HepG2 (cell line): Measurements from ENCODE around the gene ZMIZ1. TPM values are rescaled to one million over a fixed set of nuclear protein-coding genes. Genes with fewer than 3 reads are reported as not detected.

Experiments
- ASH2L ChIP-seq: fragments of 300-600, 200-600 bp; sonication (generic); IDR thresholded peaks from 2 replicates; pipeline ENCODE4 v1.7.0; 2017; ENCODE audit warnings: low read depth, mild to moderate bottlenecking, moderate library complexity, mixed read lengths, low read length; ENCODE audit not compliant: insufficient read length
- CREM ChIP-seq, 2 experiments: sonication (generic) in 1 of 2; formaldehyde crosslinking in 1 of 2; IDR thresholded peaks; 2 replicates each; pipeline versions ENCODE4 v1.4.0 to v1.6.1; 2016 to 2020; ENCODE audit warnings: antibody characterized with exemption in 1 of 2, mild to moderate bottlenecking in 1 of 2, missing genetic modification reagents in 1 of 2
- FOXC1 ChIP-seq: sonication (generic); formaldehyde crosslinking; IDR thresholded peaks from 2 replicates; pipeline ENCODE4 v1.8.0; 2022; ENCODE audit warnings: mild to moderate bottlenecking, missing genetic modification reagents, borderline replicate concordance
- IKZF1 ChIP-seq: fragments of 450-650 bp; IDR thresholded peaks from 2 replicates; pipeline ENCODE4 v1.7.1; 2016
- MBD4 ChIP-seq: IDR thresholded peaks from 2 replicates; pipeline ENCODE4 v1.6.1; 2012; ENCODE audit warnings: low read length, inconsistent platforms, borderline replicate concordance
- MEIS1 ChIP-seq: sonication (generic); formaldehyde crosslinking; IDR thresholded peaks from 2 replicates; pipeline ENCODE4 v1.9.0; 2021; ENCODE audit warnings: mild to moderate bottlenecking, missing genetic modification reagents, moderate library complexity, borderline replicate concordance
- MXD4 ChIP-seq: IDR thresholded peaks from 2 replicates; pipeline ENCODE4 v1.6.1; 2016; ENCODE audit warnings: mild to moderate bottlenecking, missing biosample characterization, missing genetic modification reagents
- SOX5 ChIP-seq: IDR thresholded peaks from 2 replicates; pipeline ENCODE4 v1.6.1; 2016; ENCODE audit warnings: borderline replicate concordance
- TCF7L2 ChIP-seq: IDR thresholded peaks from 2 replicates; pipeline ENCODE4 v1.6.1; 2011; ENCODE audit warnings: mild to moderate bottlenecking, low read depth, low read length, moderate library complexity
- ZFP62 ChIP-seq: sonication (generic); formaldehyde crosslinking; IDR thresholded peaks from 2 replicates; pipeline ENCODE4 v1.4.0; 2020; ENCODE audit warnings: missing genetic modification reagents
- ZNF253 ChIP-seq: sonication (generic); formaldehyde crosslinking; IDR thresholded peaks from 2 replicates; pipeline ENCODE4 v1.8.0; 2022; ENCODE audit warnings: mild to moderate bottlenecking, missing genetic modification reagents, borderline replicate concordance
- ZNF350 ChIP-seq: sonication (generic); formaldehyde crosslinking; IDR thresholded peaks from 2 replicates; pipeline ENCODE4 v1.4.0; 2020; ENCODE audit warnings: mild to moderate bottlenecking, low read depth, missing genetic modification reagents, borderline replicate concordance
- ZNF670 ChIP-seq: sonication (generic); formaldehyde crosslinking; IDR thresholded peaks from 2 replicates; pipeline ENCODE4 v1.8.0; 2022; ENCODE audit warnings: mild to moderate bottlenecking, missing genetic modification reagents, borderline replicate concordance
- ZNF703 ChIP-seq: sonication (generic); formaldehyde crosslinking; IDR thresholded peaks from 2 replicates; pipeline ENCODE4 v1.5.1; 2020; ENCODE audit warnings: missing genetic modification reagents, mild to moderate bottlenecking, moderate library complexity, borderline replicate concordance
- ZNF749 ChIP-seq: sonication (generic); formaldehyde crosslinking; IDR thresholded peaks from 2 replicates; pipeline ENCODE4 v1.8.0; 2022; ENCODE audit warnings: mild to moderate bottlenecking, missing genetic modification reagents, moderate library complexity, borderline replicate concordance
- polyA plus RNA-seq, 8 experiments: library from polyadenylated mRNA; depleted of rRNA in 3 of 8; stranded (reverse) in 7 of 8; unstranded in 1 of 8; fragments of >200 nt; fragmentation: Illumina TruSeq in 4 of 8; extraction: Trizol in 4 of 8; gene quantifications; 2 replicates each; pipeline versions ENCODE4 v1.2.1 to v1.2.3, GENCODE V29; 2011 to 2016; ENCODE audit warnings: low read depth in 4 of 8, missing spikeins in 1 of 8, mixed read lengths in 1 of 8; ENCODE audit not compliant: insufficient read depth in 1 of 8
- total RNA-seq, 5 experiments: library from RNA; depleted of rRNA; stranded (reverse); fragments of >200 nt; fragmentation: Illumina TruSeq; extraction: Trizol; gene quantifications; 2 replicates each; pipeline ENCODE4 v1.2.3, GENCODE V29; 2016; ENCODE audit warnings: low read depth in 1 of 5
- TF ChIP-seq, protein P1 (sequence below): sonication (generic); formaldehyde crosslinking; IDR thresholded peaks from 2 replicates; pipeline ENCODE4 v1.4.0; 2020; ENCODE audit warnings: missing genetic modification reagents, mild to moderate bottlenecking, borderline replicate concordance
- TF ChIP-seq, protein P2 (sequence below): sonication (generic); formaldehyde crosslinking; IDR thresholded peaks from 2 replicates; pipeline ENCODE4 v1.4.0; 2020; ENCODE audit warnings: missing genetic modification reagents
- TF ChIP-seq, protein P3 (sequence below): sonication (generic); formaldehyde crosslinking; IDR thresholded peaks from 2 replicates; pipeline ENCODE4 v1.4.0; 2020; ENCODE audit warnings: mild to moderate bottlenecking, missing genetic modification reagents
- TF ChIP-seq, protein P4 (sequence below): sonication (generic); formaldehyde crosslinking; IDR thresholded peaks from 2 replicates; pipeline ENCODE4 v1.4.0; 2020; ENCODE audit warnings: missing genetic modification reagents

ZMIZ1 gene
- total and polyA plus RNA-seq, 2 of the 13 experiments (the other 11 are each of a cell fraction or from before 2014, with no cell fraction given): 5.3 to 10.2 TPM

- TF ChIP-seq, protein P1, sequence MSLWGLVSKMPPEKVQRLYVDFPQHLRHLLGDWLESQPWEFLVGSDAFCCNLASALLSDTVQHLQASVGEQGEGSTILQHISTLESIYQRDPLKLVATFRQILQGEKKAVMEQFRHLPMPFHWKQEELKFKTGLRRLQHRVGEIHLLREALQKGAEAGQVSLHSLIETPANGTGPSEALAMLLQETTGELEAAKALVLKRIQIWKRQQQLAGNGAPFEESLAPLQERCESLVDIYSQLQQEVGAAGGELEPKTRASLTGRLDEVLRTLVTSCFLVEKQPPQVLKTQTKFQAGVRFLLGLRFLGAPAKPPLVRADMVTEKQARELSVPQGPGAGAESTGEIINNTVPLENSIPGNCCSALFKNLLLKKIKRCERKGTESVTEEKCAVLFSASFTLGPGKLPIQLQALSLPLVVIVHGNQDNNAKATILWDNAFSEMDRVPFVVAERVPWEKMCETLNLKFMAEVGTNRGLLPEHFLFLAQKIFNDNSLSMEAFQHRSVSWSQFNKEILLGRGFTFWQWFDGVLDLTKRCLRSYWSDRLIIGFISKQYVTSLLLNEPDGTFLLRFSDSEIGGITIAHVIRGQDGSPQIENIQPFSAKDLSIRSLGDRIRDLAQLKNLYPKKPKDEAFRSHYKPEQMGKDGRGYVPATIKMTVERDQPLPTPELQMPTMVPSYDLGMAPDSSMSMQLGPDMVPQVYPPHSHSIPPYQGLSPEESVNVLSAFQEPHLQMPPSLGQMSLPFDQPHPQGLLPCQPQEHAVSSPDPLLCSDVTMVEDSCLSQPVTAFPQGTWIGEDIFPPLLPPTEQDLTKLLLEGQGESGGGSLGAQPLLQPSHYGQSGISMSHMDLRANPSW (CRISPR knock-in tag): no peak
- TF ChIP-seq TCF7L2 (no peak), CREM (IDR thresholded peaks at IDR 0.05) (0 out of 2 replicates have a peak, but pooled peaks have one; percentile 50), CREM (CRISPR knock-in tag; IDR thresholded peaks at IDR 0.05) (no peak), SOX5 (peak; percentile 53; the same call in 1 of the 2 replicates), MBD4 (no peak), ZNF253 (CRISPR knock-in tag) (no peak), ZNF670 (no peak), IKZF1 (no peak), ZNF350 (CRISPR knock-in tag) (no peak), ZNF703 (CRISPR knock-in tag) (no peak), MXD4 (CRISPR knock-in tag) (no peak; the same call in 1 of the 2 replicates), FOXC1 (CRISPR knock-in tag) (no peak), ASH2L (no peak), ZFP62 (CRISPR knock-in tag) (no peak), MEIS1 (CRISPR knock-in tag) (no peak), ZNF749 (CRISPR knock-in tag) (no peak)
- TF ChIP-seq, protein P2, sequence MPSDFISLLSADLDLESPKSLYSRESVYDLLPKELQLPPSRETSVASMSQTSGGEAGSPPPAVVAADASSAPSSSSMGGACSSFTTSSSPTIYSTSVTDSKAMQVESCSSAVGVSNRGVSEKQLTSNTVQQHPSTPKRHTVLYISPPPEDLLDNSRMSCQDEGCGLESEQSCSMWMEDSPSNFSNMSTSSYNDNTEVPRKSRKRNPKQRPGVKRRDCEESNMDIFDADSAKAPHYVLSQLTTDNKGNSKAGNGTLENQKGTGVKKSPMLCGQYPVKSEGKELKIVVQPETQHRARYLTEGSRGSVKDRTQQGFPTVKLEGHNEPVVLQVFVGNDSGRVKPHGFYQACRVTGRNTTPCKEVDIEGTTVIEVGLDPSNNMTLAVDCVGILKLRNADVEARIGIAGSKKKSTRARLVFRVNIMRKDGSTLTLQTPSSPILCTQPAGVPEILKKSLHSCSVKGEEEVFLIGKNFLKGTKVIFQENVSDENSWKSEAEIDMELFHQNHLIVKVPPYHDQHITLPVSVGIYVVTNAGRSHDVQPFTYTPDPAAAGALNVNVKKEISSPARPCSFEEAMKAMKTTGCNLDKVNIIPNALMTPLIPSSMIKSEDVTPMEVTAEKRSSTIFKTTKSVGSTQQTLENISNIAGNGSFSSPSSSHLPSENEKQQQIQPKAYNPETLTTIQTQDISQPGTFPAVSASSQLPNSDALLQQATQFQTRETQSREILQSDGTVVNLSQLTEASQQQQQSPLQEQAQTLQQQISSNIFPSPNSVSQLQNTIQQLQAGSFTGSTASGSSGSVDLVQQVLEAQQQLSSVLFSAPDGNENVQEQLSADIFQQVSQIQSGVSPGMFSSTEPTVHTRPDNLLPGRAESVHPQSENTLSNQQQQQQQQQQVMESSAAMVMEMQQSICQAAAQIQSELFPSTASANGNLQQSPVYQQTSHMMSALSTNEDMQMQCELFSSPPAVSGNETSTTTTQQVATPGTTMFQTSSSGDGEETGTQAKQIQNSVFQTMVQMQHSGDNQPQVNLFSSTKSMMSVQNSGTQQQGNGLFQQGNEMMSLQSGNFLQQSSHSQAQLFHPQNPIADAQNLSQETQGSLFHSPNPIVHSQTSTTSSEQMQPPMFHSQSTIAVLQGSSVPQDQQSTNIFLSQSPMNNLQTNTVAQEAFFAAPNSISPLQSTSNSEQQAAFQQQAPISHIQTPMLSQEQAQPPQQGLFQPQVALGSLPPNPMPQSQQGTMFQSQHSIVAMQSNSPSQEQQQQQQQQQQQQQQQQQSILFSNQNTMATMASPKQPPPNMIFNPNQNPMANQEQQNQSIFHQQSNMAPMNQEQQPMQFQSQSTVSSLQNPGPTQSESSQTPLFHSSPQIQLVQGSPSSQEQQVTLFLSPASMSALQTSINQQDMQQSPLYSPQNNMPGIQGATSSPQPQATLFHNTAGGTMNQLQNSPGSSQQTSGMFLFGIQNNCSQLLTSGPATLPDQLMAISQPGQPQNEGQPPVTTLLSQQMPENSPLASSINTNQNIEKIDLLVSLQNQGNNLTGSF (CRISPR knock-in tag): no peak
- TF ChIP-seq, protein P3, sequence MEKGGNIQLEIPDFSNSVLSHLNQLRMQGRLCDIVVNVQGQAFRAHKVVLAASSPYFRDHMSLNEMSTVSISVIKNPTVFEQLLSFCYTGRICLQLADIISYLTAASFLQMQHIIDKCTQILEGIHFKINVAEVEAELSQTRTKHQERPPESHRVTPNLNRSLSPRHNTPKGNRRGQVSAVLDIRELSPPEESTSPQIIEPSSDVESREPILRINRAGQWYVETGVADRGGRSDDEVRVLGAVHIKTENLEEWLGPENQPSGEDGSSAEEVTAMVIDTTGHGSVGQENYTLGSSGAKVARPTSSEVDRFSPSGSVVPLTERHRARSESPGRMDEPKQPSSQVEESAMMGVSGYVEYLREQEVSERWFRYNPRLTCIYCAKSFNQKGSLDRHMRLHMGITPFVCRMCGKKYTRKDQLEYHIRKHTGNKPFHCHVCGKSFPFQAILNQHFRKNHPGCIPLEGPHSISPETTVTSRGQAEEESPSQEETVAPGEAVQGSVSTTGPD (CRISPR knock-in tag): no peak
- TF ChIP-seq, protein P4, sequence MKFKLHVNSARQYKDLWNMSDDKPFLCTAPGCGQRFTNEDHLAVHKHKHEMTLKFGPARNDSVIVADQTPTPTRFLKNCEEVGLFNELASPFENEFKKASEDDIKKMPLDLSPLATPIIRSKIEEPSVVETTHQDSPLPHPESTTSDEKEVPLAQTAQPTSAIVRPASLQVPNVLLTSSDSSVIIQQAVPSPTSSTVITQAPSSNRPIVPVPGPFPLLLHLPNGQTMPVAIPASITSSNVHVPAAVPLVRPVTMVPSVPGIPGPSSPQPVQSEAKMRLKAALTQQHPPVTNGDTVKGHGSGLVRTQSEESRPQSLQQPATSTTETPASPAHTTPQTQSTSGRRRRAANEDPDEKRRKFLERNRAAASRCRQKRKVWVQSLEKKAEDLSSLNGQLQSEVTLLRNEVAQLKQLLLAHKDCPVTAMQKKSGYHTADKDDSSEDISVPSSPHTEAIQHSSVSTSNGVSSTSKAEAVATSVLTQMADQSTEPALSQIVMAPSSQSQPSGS (CRISPR knock-in tag): no peak
These were observed 117.1 kb downstream of the ZMIZ1 start (continued) for GRCh38 chr10:79185796-79186374.
